Activated CD4-positive, CD25-positive, alpha-beta regulatory T cell treated with anti-CD3 and anti-CD28 coated beads, Interleukin-2, amount 50 U/mL, for 72 hours (primary cell): ENCODE data around the gene SNU13.
"Not testable (repeated sequence)": the region's sequence is repeated elsewhere in the genome, so short reads cannot be mapped to it uniquely, and the experiment has no call there.

ENCODE experiments used
- DNase-seq: peaks from one replicate; pipeline ENCODE4 v3.0.0; 2021

SNU13 gene

GRCh38 chr22:41638124-41638523 is 50.5 kb downstream of the SNU13 start:
- no peak for DNase-seq

GRCh38 chr22:41637623-41638022 is 51.0 kb downstream of the SNU13 start:
- DNase-seq = not testable (repeated sequence)

GRCh38 chr22:41636467-41636866 is 52.2 kb downstream of the SNU13 start:
- DNase-seq = no peak

GRCh38 chr22:41634610-41635009 is 54.1 kb downstream of the SNU13 start:
- not testable (repeated sequence) for DNase-seq

- not testable (repeated sequence) for DNase-seq
Observed at GRCh38 chr22:41631615-41632014, 57.1 kb downstream of the SNU13 start.

GRCh38 chr22:41631115-41631514 is 57.6 kb downstream of the SNU13 start:
- not testable (repeated sequence) for DNase-seq

GRCh38 chr22:41625577-41625976 is 63.1 kb downstream of the SNU13 start:
- DNase-seq = no peak
